Measurements from ENCODE around the gene DLL4. TPM values are rescaled to one million over a fixed set of nuclear protein-coding genes. Genes with fewer than 3 reads are reported as not detected.

Gene DLL4
- total RNA-seq, 3 donors from 2014 or later, result 3.5 to 10.5 (median 5.0) TPM

DNA sequence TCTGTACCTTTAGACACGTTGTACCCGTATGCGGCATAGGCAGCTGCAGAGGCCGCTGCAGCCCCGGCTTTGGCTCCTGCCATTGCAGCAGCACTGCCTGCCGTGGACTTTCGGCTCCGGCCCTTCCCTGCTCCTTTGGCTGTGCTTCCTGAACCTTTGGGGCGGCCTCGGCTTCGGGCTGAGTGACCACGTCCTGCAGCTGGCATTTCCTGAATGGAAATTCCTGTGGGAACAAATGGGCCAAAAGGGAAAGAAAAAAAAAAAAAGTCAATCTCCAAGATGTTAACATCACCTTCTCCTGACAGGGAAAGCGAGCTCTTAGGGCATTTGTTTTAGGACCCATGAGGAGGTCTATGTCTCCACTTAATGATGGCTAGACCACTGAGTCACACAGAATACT lies 53.7 kb downstream of the DLL4 start:
- no peak for DNase-seq (ENCODE audit: low spot score in 2 of 2)
- intact Hi-C loops (cut with DNase I; ENCODE audit: low total_unique reads), result no loop called here
- no peaks in the 10 kb centered on the region for H3K27me3 ChIP-seq
- no peak for TF ChIP-seq POLR2AphosphoS5 (IDR thresholded peaks at IDR 0.05)
- TF ChIP-seq, protein P1, sequence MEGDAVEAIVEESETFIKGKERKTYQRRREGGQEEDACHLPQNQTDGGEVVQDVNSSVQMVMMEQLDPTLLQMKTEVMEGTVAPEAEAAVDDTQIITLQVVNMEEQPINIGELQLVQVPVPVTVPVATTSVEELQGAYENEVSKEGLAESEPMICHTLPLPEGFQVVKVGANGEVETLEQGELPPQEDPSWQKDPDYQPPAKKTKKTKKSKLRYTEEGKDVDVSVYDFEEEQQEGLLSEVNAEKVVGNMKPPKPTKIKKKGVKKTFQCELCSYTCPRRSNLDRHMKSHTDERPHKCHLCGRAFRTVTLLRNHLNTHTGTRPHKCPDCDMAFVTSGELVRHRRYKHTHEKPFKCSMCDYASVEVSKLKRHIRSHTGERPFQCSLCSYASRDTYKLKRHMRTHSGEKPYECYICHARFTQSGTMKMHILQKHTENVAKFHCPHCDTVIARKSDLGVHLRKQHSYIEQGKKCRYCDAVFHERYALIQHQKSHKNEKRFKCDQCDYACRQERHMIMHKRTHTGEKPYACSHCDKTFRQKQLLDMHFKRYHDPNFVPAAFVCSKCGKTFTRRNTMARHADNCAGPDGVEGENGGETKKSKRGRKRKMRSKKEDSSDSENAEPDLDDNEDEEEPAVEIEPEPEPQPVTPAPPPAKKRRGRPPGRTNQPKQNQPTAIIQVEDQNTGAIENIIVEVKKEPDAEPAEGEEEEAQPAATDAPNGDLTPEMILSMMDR (IDR thresholded peaks at IDR 0.05), result no peak
- no peak for TF ChIP-seq POLR2A (IDR thresholded peaks at IDR 0.05)
- no peak overlapping the region for H3K27ac ChIP-seq
- H3K4me1 ChIP-seq, result no peaks in the 10 kb centered on the region
- H3K36me3 ChIP-seq, result peaks cover 30% of the 10 kb centered on the region
- no peaks in the 10 kb centered on the region for H3K9me3 ChIP-seq
- no peak overlapping the region for H3K4me3 ChIP-seq

DNA sequence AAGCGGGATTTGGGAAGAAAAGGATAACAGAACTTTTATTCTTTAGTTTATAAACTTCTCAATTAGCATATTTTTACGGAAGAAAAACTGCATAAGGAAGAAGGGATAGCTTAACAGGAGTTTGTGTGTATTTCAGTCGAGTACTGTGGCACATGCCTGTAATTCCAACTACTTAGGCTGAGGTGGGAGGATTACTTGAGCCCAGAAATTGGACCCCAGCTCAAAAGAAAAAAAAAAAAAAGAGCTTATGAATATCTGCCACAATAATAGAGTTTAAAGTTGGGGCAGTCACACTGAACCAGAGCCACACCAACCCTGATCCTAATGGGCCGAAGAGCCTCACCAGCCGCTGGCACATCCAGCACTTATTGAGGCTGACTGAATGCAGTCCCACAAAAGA lies 55.3 kb downstream of the DLL4 start:
- H3K36me3 ChIP-seq, result peaks cover 23% of the 10 kb centered on the region
- intact Hi-C loops (cut with DNase I; ENCODE audit: low total_unique reads), result loop anchor here (2.0 kb wide), 1 partner anchor 68 kb away; no protein-coding TSS in a partner anchor
- H3K4me3 ChIP-seq, result no peak overlapping the region
- no peak overlapping the region for H3K27ac ChIP-seq
- no peaks in the 10 kb centered on the region for H3K4me1 ChIP-seq
- H3K9me3 ChIP-seq, result no peaks in the 10 kb centered on the region
- TF ChIP-seq POLR2A (IDR thresholded peaks at IDR 0.05) (no peak), POLR2AphosphoS5 (IDR thresholded peaks at IDR 0.05) (no peak)
- TF ChIP-seq, protein P1 (IDR thresholded peaks at IDR 0.05), result no peak
- DNase-seq (ENCODE audit: low spot score in 2 of 2), result no peak
- H3K27me3 ChIP-seq, result no peaks in the 10 kb centered on the region

DNA sequence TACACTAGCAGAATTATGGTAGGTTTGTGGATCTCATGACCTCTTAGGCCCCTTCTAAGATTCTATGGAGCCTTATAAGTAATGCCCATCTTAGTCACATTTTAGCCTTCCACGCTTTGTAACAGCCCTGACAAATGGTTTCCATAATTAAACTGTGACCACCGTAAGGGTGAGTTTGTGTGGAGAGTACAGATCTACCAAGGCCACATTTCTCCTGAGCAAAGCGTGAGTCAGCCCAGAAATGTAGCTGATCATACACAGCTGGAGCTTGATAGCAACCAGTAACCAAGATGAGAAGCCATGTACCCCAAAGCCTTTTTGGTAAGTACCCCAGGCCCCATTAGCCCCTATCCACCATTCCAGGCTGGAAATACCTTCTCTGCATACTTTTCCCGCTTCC lies 55.8 kb downstream of the DLL4 start:
- Histone ChIP-seq H3K27me3 (no peaks in the 10 kb centered on the region), H3K9me3 (no peaks in the 10 kb centered on the region), H3K4me1 (no peaks in the 10 kb centered on the region), H3K4me3 (no peak overlapping the region), H3K36me3 (peaks cover 18% of the 10 kb centered on the region), H3K27ac (no peak overlapping the region)
- intact Hi-C loops (cut with DNase I; ENCODE audit: low total_unique reads), result loop anchor here (2.0 kb wide), 1 partner anchor 68 kb away; no protein-coding TSS in a partner anchor
- TF ChIP-seq, protein P1 (IDR thresholded peaks at IDR 0.05), result no peak
- DNase-seq (ENCODE audit: low spot score in 2 of 2), result no peak

DNA sequence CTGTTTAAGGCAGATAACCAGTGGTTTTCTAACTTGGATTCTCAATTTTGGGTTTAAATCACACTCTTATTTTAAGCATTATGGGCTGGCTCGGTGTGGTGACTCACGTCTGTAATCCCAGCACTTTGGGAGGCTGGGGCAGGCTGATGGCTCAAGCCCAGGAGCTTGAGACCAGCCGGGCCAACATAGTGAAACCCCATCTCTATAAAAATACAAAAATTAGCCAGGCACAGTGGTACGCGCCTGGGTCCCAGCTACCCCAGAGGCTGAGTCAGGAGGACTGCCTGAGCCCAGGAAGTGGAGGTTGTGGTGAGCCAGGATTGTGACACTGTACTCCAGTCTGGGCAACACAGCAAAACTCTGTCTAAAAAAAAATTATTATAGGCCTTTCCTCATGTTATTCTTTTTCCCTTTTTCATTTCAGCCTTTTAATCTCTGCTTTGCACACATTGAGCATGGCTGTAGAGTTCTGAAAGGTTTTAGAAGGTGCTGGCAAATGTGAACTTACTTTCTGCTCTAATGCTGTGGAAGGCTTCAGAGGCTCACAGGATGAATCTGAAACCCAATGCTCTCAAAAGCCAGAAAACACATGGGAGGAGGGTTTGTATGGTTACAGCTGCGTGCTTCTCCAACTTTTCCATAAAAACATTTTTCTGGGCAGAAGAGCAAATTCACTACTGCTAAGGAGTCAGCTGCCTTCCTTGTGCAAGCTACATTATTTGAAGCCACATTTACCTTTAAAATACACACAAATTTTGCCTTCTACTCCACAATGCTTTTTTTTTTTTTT lies 56.6 kb downstream of the DLL4 start:
- H3K36me3 ChIP-seq, result peaks cover 12% of the 10 kb centered on the region
- H3K4me3 ChIP-seq, result no peak overlapping the region
- TF ChIP-seq POLR2AphosphoS5 (IDR thresholded peaks at IDR 0.05), result no peak
- intact Hi-C loops (cut with DNase I; ENCODE audit: low total_unique reads), result loop anchor here (2.0 kb wide), 1 partner anchor 67 kb away; no protein-coding TSS in a partner anchor
- no peak for DNase-seq (ENCODE audit: low spot score in 2 of 2)
- H3K9me3 ChIP-seq, result no peaks in the 10 kb centered on the region
- H3K27ac ChIP-seq, result no peak overlapping the region
- H3K4me1 ChIP-seq, result no peaks in the 10 kb centered on the region
- H3K27me3 ChIP-seq, result no peaks in the 10 kb centered on the region

DNA sequence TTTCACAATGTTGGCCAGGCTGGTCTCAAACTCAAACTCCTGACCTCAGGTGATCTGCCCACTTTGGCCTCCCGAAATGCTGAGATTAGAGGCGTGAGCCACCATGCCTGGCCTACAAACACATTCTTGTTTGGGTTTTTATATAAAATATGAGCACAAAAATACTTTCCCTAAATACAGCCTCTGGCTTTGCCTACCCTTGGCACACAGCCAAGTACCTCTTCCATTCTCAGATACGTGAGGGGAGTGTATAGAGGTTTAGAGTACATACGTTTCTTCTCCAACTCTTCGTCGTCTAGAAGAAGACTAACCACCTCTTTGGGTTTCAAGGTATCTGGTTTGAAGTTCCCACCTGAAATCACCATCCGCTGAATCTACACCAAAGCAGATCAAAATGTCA lies 57.7 kb downstream of the DLL4 start:
- H3K36me3 ChIP-seq, result peaks cover 5% of the 10 kb centered on the region

DNA sequence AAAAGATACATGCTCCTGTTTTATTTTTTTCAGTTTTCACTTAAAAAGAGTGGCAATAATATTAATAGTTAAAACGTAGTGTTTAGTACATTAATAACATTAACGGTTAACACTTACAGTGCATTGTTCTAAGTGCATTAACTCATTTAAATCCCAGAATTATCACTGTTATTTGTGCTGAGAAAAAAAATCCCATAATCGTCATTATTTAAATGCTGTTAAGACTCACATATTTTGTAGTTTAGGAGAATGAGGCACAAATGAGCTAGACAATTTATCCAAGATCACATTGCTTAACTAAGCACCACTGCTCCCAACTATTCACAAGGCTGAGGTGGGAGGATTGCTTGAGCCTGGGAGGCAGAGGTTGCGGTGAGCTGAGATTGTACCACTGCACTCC lies 59.0 kb downstream of the DLL4 start:
- intact Hi-C loops (cut with DNase I; ENCODE audit: low total_unique reads), result no loop called here
- H3K27ac ChIP-seq, result no peak overlapping the region
- no peaks in the 10 kb centered on the region for H3K9me3 ChIP-seq
- no peaks in the 10 kb centered on the region for H3K4me1 ChIP-seq
- no peaks in the 10 kb centered on the region for H3K27me3 ChIP-seq
- no peak for DNase-seq (ENCODE audit: low spot score in 2 of 2)
- TF ChIP-seq, protein P1 (IDR thresholded peaks at IDR 0.05), result no peak
- no peak for TF ChIP-seq POLR2A (IDR thresholded peaks at IDR 0.05)
- TF ChIP-seq POLR2AphosphoS5 (IDR thresholded peaks at IDR 0.05), result no peak
- H3K36me3 ChIP-seq, result no peaks in the 10 kb centered on the region
- no peak overlapping the region for H3K4me3 ChIP-seq

More for the DNA sequence above, 57.7 kb downstream of the DLL4 start:
- intact Hi-C loops (cut with DNase I; ENCODE audit: low total_unique reads), result no loop called here
- TF ChIP-seq POLR2AphosphoS5 (IDR thresholded peaks at IDR 0.05), result no peak
- Histone ChIP-seq H3K4me3 (no peak overlapping the region), H3K4me1 (no peaks in the 10 kb centered on the region), H3K27me3 (no peaks in the 10 kb centered on the region), H3K9me3 (no peaks in the 10 kb centered on the region), H3K27ac (no peak overlapping the region)
- no peak for DNase-seq (ENCODE audit: low spot score in 2 of 2)

All from breast epithelium (tissue), 4 donors.